B cell (primary cell): ENCODE data around the gene RRBP1.

Experiments used
- EZH2 ChIP-seq: IDR thresholded peaks from 2 replicates; pipeline ENCODE4 v1.6.1; 2012; ENCODE audit warnings: borderline replicate concordance, low read depth, mild to moderate bottlenecking, moderate library complexity, low read length; ENCODE audit not compliant: insufficient read depth, poor library complexity, severe bottlenecking
- TF ChIP-seq, protein P1 (sequence below): fragments of 200-600 bp; IDR thresholded peaks from one replicate; pipeline ENCODE4 v1.8.0; 2022; ENCODE audit warnings: antibody characterized with exemption, mild to moderate bottlenecking

GRCh38 chr20:17691758-17692157 lies 9.7 kb upstream of the RRBP1 start:
- TF ChIP-seq, protein P1, sequence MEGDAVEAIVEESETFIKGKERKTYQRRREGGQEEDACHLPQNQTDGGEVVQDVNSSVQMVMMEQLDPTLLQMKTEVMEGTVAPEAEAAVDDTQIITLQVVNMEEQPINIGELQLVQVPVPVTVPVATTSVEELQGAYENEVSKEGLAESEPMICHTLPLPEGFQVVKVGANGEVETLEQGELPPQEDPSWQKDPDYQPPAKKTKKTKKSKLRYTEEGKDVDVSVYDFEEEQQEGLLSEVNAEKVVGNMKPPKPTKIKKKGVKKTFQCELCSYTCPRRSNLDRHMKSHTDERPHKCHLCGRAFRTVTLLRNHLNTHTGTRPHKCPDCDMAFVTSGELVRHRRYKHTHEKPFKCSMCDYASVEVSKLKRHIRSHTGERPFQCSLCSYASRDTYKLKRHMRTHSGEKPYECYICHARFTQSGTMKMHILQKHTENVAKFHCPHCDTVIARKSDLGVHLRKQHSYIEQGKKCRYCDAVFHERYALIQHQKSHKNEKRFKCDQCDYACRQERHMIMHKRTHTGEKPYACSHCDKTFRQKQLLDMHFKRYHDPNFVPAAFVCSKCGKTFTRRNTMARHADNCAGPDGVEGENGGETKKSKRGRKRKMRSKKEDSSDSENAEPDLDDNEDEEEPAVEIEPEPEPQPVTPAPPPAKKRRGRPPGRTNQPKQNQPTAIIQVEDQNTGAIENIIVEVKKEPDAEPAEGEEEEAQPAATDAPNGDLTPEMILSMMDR, result no peak
- TF ChIP-seq EZH2, result no peak
